Right lobe of liver (tissue), 6 donors: ENCODE data around the gene MAGEA8. TPM values are rescaled to one million over a fixed set of nuclear protein-coding genes. Genes with fewer than 3 reads are reported as not detected.

Experiments used
- ATAC-seq, 4 donors: fragments of 200-7000 bp; cut with Tn5 transposase; one replicate each; pipeline ENCODE4 v1.9.1; 2020; ENCODE audit warnings: mild to moderate bottlenecking in 4 of 4, moderate library complexity in 4 of 4
- DNase-seq, 3 donors: peaks; one replicate each; pipeline ENCODE4 v3.0.0-alpha.2; 2020
- H3K27ac ChIP-seq, 3 donors: fragments of 200-600 bp; one replicate each; pipeline ENCODE4 v1.8.0; 2022
- H3K27me3 ChIP-seq, 2 donors: fragments of 200-600 bp; one replicate each; pipeline ENCODE4 v1.8.0; 2022
- H3K36me3 ChIP-seq, 4 donors: fragments of 200-600 bp; sonication (generic) in 1 of 4; one replicate each; pipeline versions ENCODE4 v1.5.1 to v1.8.0; 2017 to 2022; ENCODE audit warnings: control low read depth in 1 of 4
- H3K4me1 ChIP-seq, 4 donors: fragments of 200-600 bp; sonication (generic) in 1 of 4; one replicate each; pipeline versions ENCODE4 v1.5.1 to v1.8.0; 2017 to 2022; ENCODE audit warnings: control low read depth in 1 of 4
- H3K4me3 ChIP-seq, 3 donors: fragments of 200-600 bp; one replicate each; pipeline ENCODE4 v1.8.0; 2022
- H3K9me3 ChIP-seq, 4 donors: fragments of 200-600 bp; sonication (generic) in 1 of 4; one replicate each; pipeline versions ENCODE4 v1.5.1 to v1.8.0; 2017 to 2022; ENCODE audit warnings: control low read depth in 1 of 4
- POLR2A ChIP-seq: fragments of 450-650 bp; IDR thresholded peaks from one replicate; pipeline ENCODE4 v1.6.1; 2017; ENCODE audit warnings: antibody characterized with exemption, mild to moderate bottlenecking
- WGBS: methylation state at CpG from one replicate; pipeline ENCODE4 v1.1.6; 2018; ENCODE audit warnings: low coverage, low lambda C conversion rate; ENCODE audit not compliant: insufficient coverage; ENCODE audit errors: missing lambda C conversion rate; 5-methylcytosine and 5-hydroxymethylcytosine counted together
- intact Hi-C, 2 donors: fragments of 100-400 bp; cut with DNase I; formaldehyde crosslinking; loops; one replicate each; pipeline versions ENCODE4 v1.11.2 to v1.14.1; 2022
- total RNA-seq, 6 experiments: library from RNA; depleted of rRNA in 2 of 6; stranded (reverse); fragments of >200 nt in 2 of 6; fragmentation: NEBNext Ultra II Directional in 3 of 6; extraction: Animal tissue kit (Norgen Biotek cat#: 25700) in 3 of 6; gene quantifications; one replicate each; pipeline versions ENCODE4 v1.1.0 to v1.2.4, GENCODE V29; 2016 to 2023
- TF ChIP-seq, protein P1 (sequence below), 4 donors: fragments of 200-600 bp in 3 of 4; fragments of 450-650 bp in 1 of 4; IDR thresholded peaks; one replicate each; pipeline versions ENCODE4 v1.5.1 to v1.8.0; 2016 to 2022; ENCODE audit warnings: antibody characterized with exemption in 4 of 4, mild to moderate bottlenecking in 2 of 4
- donor health status: DM: no; HTN: yes; CAD: no.
- donor health status: DM: no; HTN: no; CAD: no.
- donor health status: DM: no; HTN: no; CAD: no.
- donor health status: DM: no; HTN: yes; CAD: no.
- donor health status: DM: no; HTN: yes; CAD: no.

The MAGEA8 gene
- total RNA-seq, 6 experiments from 2014 or later, result not detected

- Histone ChIP-seq H3K36me3 (no peaks in the 10 kb centered on the region), H3K4me3 (no peak overlapping the region), H3K4me1 (no peaks in the 10 kb centered on the region), H3K27me3 (no peaks in the 10 kb centered on the region), H3K27ac (no peak overlapping the region), H3K9me3 (no peaks in the 10 kb centered on the region)
- no peak for ATAC-seq
- DNase-seq, result no peak
- TF ChIP-seq, protein P1, sequence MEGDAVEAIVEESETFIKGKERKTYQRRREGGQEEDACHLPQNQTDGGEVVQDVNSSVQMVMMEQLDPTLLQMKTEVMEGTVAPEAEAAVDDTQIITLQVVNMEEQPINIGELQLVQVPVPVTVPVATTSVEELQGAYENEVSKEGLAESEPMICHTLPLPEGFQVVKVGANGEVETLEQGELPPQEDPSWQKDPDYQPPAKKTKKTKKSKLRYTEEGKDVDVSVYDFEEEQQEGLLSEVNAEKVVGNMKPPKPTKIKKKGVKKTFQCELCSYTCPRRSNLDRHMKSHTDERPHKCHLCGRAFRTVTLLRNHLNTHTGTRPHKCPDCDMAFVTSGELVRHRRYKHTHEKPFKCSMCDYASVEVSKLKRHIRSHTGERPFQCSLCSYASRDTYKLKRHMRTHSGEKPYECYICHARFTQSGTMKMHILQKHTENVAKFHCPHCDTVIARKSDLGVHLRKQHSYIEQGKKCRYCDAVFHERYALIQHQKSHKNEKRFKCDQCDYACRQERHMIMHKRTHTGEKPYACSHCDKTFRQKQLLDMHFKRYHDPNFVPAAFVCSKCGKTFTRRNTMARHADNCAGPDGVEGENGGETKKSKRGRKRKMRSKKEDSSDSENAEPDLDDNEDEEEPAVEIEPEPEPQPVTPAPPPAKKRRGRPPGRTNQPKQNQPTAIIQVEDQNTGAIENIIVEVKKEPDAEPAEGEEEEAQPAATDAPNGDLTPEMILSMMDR (IDR thresholded peaks at IDR 0.05), result no peak
- no peak for TF ChIP-seq POLR2A
- 76% methylated on average over 3 of the region's 3 CpGs for WGBS
- intact Hi-C loops, result no loop called here
These were observed 13.5 kb upstream of the MAGEA8 start for GRCh38 chrX:149867488-149867887.

GRCh38 chrX:149870840-149871239 is 10.1 kb upstream of the MAGEA8 start:
- ATAC-seq, result no peak
- intact Hi-C loops, result no loop called here
- Histone ChIP-seq H3K27me3 (no peaks in the 10 kb centered on the region), H3K36me3 (no peaks in the 10 kb centered on the region), H3K4me3 (no peak overlapping the region), H3K27ac (no peak overlapping the region), H3K4me1 (no peaks in the 10 kb centered on the region), H3K9me3 (no peaks in the 10 kb centered on the region)
- no peak for TF ChIP-seq POLR2A
- TF ChIP-seq, protein P1 (IDR thresholded peaks at IDR 0.05), result no peak
- 68% methylated on average over 2 of the region's 2 CpGs for WGBS
- no peak for DNase-seq

DNA sequence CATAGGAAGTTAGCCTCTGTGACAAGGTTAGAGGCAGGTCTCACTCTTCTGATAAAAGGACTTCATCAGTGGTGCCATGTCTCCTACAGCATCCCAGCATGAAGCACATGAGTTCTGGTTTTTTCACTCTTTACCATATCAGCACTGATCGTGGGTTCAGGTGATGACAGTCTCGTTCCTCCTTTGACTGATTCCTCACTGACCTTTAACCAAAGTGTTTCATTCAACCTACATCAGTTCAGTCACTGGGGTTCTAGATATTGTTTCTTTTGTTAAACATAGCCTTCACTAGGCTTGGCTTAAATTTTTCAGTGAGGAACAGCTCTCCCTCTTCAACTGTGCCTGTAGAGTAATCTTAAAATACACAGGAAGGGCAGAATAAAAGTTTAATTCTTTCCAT is 9.6 kb upstream of the MAGEA8 start:
- ATAC-seq (no peak), DNase-seq (no peak)
- Histone ChIP-seq H3K4me3 (no peak overlapping the region), H3K36me3 (no peaks in the 10 kb centered on the region), H3K27me3 (no peaks in the 10 kb centered on the region), H3K4me1 (no peaks in the 10 kb centered on the region), H3K27ac (no peak overlapping the region), H3K9me3 (no peaks in the 10 kb centered on the region)
- intact Hi-C loops, result no loop called here
- WGBS, result 71% methylated on average over 2 of the region's 2 CpGs
- TF ChIP-seq, protein P1 (IDR thresholded peaks at IDR 0.05), result no peak
- TF ChIP-seq POLR2A, result no peak

- Histone ChIP-seq H3K4me3 (no peak overlapping the region), H3K27ac (no peak overlapping the region), H3K36me3 (no peaks in the 10 kb centered on the region), H3K4me1 (no peaks in the 10 kb centered on the region), H3K27me3 (no peaks in the 10 kb centered on the region), H3K9me3 (no peaks in the 10 kb centered on the region)
- TF ChIP-seq POLR2A, result no peak
- TF ChIP-seq, protein P1 (IDR thresholded peaks at IDR 0.05), result peak in 2 of 4 donors; percentile 23 to 34
- intact Hi-C loops, result no loop called here
- WGBS, result 24% methylated on average over 2 of the region's 3 CpGs
- DNase-seq, result no peak
- peak; percentile 36 to 61 (median 40) for ATAC-seq
These were observed 9.0 kb upstream of the MAGEA8 start for GRCh38 chrX:149871940-149872339.

- 58% methylated on average over 1 of the region's 1 CpG for WGBS
- Histone ChIP-seq H3K4me1 (no peaks in the 10 kb centered on the region), H3K4me3 (no peak overlapping the region), H3K27me3 (no peaks in the 10 kb centered on the region), H3K36me3 (no peaks in the 10 kb centered on the region), H3K27ac (no peak overlapping the region), H3K9me3 (no peaks in the 10 kb centered on the region)
- DNase-seq (no peak), ATAC-seq (no peak)
- intact Hi-C loops, result no loop called here
- TF ChIP-seq, protein P1 (IDR thresholded peaks at IDR 0.05), result no peak
- TF ChIP-seq POLR2A, result no peak
These were observed 3.8 kb upstream of the MAGEA8 start for GRCh38 chrX:149877157-149877556.
